ENCODE results near the gene ZNF500.

Gene ZNF500

GRCh38 chr16:4704491-4704890, 62.5 kb downstream of the ZNF500 start:
- no peaks in the 10 kb centered on the region for H3K9me2 ChIP-seq (replicated peaks; ENCODE audit: insufficient read depth, low read length)
- no peak overlapping the region for H3K27ac ChIP-seq (ENCODE audit: low read depth, low read length)
- H2AFZ ChIP-seq (ENCODE audit: low read depth, low read length, severe bottlenecking), result no peak overlapping the region
- H3K4me3 ChIP-seq (ENCODE audit: insufficient read depth, low read length, poor library complexity, severe bottlenecking), result no peak overlapping the region
- no peaks in the 10 kb centered on the region for H4K20me1 ChIP-seq (ENCODE audit: low read depth, low read length)
- H3K36me3 ChIP-seq (ENCODE audit: low read length), result no peaks in the 10 kb centered on the region
- H3K9ac ChIP-seq (ENCODE audit: low read length), result no peak overlapping the region
- no peak overlapping the region for H3K4me2 ChIP-seq (ENCODE audit: low read depth, low read length, poor library complexity, severe bottlenecking)
- H3K27me3 ChIP-seq (ENCODE audit: low read length), result no peaks in the 10 kb centered on the region
- no peaks in the 10 kb centered on the region for H3K79me2 ChIP-seq (ENCODE audit: insufficient read depth, low read length)
- TF ChIP-seq CTCF (IDR thresholded peaks at IDR 0.05; ENCODE audit: insufficient read depth, low read length, poor library complexity, severe bottlenecking) (no peak), EZH2phosphoT487 (conservative IDR thresholded peaks at IDR 0.05; ENCODE audit: low read length) (no peak)
- H3F3A ChIP-seq (ENCODE audit: insufficient read depth), result no peaks in the 10 kb centered on the region
- no peaks in the 10 kb centered on the region for H3K9me3 ChIP-seq (ENCODE audit: insufficient read depth, low read length)

- Histone ChIP-seq H3K27me3 (ENCODE audit: low read length) (no peaks in the 10 kb centered on the region), H3F3A (ENCODE audit: insufficient read depth) (no peaks in the 10 kb centered on the region), H3K4me3 (ENCODE audit: insufficient read depth, low read length, poor library complexity, severe bottlenecking) (no peak overlapping the region), H3K79me2 (ENCODE audit: insufficient read depth, low read length) (no peaks in the 10 kb centered on the region), H2AFZ (ENCODE audit: low read depth, low read length, severe bottlenecking) (no peak overlapping the region), H4K20me1 (ENCODE audit: low read depth, low read length) (no peaks in the 10 kb centered on the region), H3K4me2 (ENCODE audit: low read depth, low read length, poor library complexity, severe bottlenecking) (no peak overlapping the region), H3K27ac (ENCODE audit: low read depth, low read length) (no peak overlapping the region), H3K36me3 (ENCODE audit: low read length) (no peaks in the 10 kb centered on the region), H3K9me2 (replicated peaks; ENCODE audit: insufficient read depth, low read length) (no peaks in the 10 kb centered on the region), H3K9ac (ENCODE audit: low read length) (no peak overlapping the region), H3K9me3 (ENCODE audit: insufficient read depth, low read length) (no peaks in the 10 kb centered on the region)
- TF ChIP-seq CTCF (IDR thresholded peaks at IDR 0.05; ENCODE audit: insufficient read depth, low read length, poor library complexity, severe bottlenecking), result no peak
- no peak for TF ChIP-seq EZH2phosphoT487 (conservative IDR thresholded peaks at IDR 0.05; ENCODE audit: low read length)
These were observed 63.1 kb downstream of the ZNF500 start for GRCh38 chr16:4703906-4704305.

DNA sequence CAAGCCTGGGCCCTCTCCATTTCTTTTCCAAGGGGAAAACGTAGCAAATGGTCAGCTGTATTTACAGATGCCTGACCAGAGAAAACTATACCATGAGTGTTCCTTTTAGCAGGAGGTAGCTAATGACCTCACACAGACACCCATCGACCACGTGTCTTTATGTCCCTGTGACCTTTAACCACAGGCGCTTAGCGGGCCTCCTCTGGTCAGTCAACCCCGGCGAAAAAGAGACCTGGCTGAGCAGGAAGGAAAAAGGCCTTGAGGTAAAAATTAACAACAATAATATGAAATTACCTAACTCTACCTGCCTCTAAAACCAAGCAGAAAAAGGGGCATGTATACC, 64.5 kb downstream of the ZNF500 start:
- no peak overlapping the region for H2AFZ ChIP-seq (ENCODE audit: low read depth, low read length, severe bottlenecking)
- H3K36me3 ChIP-seq (ENCODE audit: low read length), result no peaks in the 10 kb centered on the region
- no peaks in the 10 kb centered on the region for H3K79me2 ChIP-seq (ENCODE audit: insufficient read depth, low read length)
- H3K27me3 ChIP-seq (ENCODE audit: low read length), result no peaks in the 10 kb centered on the region
- H3K9ac ChIP-seq (ENCODE audit: low read length), result no peak overlapping the region
- H3K4me2 ChIP-seq (ENCODE audit: low read depth, low read length, poor library complexity, severe bottlenecking), result no peak overlapping the region
- H3K4me3 ChIP-seq (ENCODE audit: insufficient read depth, low read length, poor library complexity, severe bottlenecking), result no peak overlapping the region
- H4K20me1 ChIP-seq (ENCODE audit: low read depth, low read length), result no peaks in the 10 kb centered on the region
- H3K27ac ChIP-seq (ENCODE audit: low read depth, low read length), result no peak overlapping the region
- no peaks in the 10 kb centered on the region for H3K9me2 ChIP-seq (replicated peaks; ENCODE audit: insufficient read depth, low read length)
- no peaks in the 10 kb centered on the region for H3K9me3 ChIP-seq (ENCODE audit: insufficient read depth, low read length)
- no peaks in the 10 kb centered on the region for H3F3A ChIP-seq (ENCODE audit: insufficient read depth)
- TF ChIP-seq CTCF (IDR thresholded peaks at IDR 0.05; ENCODE audit: insufficient read depth, low read length, poor library complexity, severe bottlenecking) (no peak), EZH2phosphoT487 (conservative IDR thresholded peaks at IDR 0.05; ENCODE audit: low read length) (no peak)

All from SU-DHL-6 (cell line).